Measurements from ENCODE around the gene KRTAP2-3.

The KRTAP2-3 gene

DNA sequence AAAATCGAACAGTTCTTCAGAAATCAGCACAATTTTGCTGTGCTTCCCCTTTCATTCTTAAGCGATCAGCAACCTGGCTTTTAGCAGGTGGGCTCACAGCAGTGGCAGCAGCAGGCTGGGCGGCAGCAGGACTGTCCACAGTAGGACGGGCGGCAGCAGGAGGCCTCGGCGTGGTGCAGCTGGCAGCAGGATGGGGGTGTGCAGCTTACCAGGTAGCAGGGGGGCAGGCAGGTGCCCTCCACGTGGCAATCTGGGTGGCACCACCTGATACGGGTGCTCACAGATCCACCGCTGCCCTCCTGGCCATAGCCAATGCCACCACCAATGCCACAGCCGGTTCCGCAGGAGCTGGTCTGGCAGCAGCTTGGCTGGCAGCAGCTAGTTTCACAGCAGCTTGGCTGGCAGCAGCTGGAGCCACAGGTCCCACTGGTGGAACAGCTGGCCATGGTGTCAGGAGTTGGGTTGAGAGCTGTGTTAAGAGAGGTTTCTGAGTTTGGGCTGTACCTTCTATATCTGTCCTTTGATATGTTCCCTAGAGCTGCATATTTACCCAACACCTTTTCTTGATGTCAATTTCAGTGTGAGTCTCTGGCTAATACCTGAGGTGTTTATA lies 30.2 kb downstream of the KRTAP2-3 start, which contains the start of gene KRTAP1-4:
Gene KRTAP1-4 (minus strand): TSS at position 563 of the 613 bp plus-strand sequence. CDS start 117 bp downstream, at position 446.
- H3K4me3 ChIP-seq (ENCODE audit: low read depth, low read length) = no peak within 1 kb of the TSS
- TF ChIP-seq, protein P1, sequence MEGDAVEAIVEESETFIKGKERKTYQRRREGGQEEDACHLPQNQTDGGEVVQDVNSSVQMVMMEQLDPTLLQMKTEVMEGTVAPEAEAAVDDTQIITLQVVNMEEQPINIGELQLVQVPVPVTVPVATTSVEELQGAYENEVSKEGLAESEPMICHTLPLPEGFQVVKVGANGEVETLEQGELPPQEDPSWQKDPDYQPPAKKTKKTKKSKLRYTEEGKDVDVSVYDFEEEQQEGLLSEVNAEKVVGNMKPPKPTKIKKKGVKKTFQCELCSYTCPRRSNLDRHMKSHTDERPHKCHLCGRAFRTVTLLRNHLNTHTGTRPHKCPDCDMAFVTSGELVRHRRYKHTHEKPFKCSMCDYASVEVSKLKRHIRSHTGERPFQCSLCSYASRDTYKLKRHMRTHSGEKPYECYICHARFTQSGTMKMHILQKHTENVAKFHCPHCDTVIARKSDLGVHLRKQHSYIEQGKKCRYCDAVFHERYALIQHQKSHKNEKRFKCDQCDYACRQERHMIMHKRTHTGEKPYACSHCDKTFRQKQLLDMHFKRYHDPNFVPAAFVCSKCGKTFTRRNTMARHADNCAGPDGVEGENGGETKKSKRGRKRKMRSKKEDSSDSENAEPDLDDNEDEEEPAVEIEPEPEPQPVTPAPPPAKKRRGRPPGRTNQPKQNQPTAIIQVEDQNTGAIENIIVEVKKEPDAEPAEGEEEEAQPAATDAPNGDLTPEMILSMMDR (IDR thresholded peaks at IDR 0.05; ENCODE audit: insufficient read depth, low read depth, low read length, missing control alignments) = no peak

DNA sequence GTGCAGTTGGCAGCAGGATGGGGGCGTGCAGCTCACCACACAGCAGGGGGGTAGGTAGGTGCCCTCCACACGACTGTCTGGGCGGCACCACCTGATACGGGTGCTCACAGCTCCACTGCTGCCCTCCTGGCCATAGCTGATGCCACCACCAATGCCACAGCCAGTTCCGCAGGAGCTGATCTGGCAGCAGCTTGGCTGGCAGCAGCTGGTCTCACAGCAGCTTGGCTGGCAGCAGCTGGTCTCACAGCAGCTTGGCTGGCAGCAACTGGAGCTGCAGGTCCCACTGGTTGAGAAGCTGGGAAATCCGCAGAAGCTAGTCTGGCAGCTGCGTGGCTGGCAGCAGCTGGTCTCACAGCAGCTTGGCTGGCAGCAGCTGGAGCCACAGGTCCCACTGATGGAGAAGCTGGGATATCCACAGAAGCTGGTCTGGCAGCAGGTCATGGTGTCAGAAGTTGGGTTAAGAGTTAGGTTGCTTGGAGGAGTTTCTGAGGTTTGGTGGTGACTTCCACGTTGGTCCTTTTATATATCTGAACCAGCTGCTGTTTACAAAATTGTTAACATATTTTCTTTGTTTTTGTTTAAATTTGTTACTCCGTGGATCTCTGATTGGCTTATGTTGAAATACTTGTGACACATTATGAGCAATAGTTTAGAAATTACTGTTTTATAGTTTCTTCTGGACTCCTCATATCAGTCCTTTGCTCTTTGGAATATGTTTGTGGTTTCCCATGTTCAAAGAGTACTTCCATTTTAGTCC lies 33.0 kb downstream of the KRTAP2-3 start, which contains the start of gene KRTAP1-5:
Gene KRTAP1-5 (minus strand): TSS at position 494 of the 757 bp plus-strand sequence. CDS start 53 bp downstream, at position 441.
- no peak for DNase-seq (ENCODE audit: low read depth)
- TF ChIP-seq, protein P1 (IDR thresholded peaks at IDR 0.05; ENCODE audit: insufficient read depth, low read depth, low read length, missing control alignments) = no peak
- H3K4me3 ChIP-seq (ENCODE audit: low read depth, low read length) = no peak within 1 kb of the TSS

More for the DNA sequence above, 30.2 kb downstream of the KRTAP2-3 start, which contains the start of gene KRTAP1-4:
- DNase-seq (ENCODE audit: low read depth) = no peak

DNA sequence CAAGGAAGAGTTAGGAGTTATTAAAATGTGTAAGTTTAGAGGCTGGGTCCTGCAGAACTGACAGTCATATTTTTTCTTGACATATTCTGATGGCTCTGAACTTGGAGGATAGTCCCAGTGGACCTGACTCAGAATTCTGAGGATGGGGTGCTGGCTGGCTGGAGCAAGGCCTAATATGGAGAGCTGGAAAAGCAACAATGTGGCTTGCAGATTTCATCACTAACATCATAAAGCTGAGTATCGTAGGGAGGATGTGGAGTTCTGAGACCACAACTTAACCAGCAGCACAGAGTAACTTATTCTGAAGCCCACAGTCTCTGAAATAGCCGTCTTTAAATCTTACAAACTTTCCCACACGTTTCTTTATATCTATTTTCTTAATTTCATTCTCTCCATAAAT lies 35.2 kb downstream of the KRTAP2-3 start:
- no peak for DNase-seq (ENCODE audit: low read depth)
- TF ChIP-seq, protein P1 (IDR thresholded peaks at IDR 0.05; ENCODE audit: insufficient read depth, low read depth, low read length, missing control alignments) = no peak
- H3K4me3 ChIP-seq (ENCODE audit: low read depth, low read length) = no peak overlapping the region

DNA sequence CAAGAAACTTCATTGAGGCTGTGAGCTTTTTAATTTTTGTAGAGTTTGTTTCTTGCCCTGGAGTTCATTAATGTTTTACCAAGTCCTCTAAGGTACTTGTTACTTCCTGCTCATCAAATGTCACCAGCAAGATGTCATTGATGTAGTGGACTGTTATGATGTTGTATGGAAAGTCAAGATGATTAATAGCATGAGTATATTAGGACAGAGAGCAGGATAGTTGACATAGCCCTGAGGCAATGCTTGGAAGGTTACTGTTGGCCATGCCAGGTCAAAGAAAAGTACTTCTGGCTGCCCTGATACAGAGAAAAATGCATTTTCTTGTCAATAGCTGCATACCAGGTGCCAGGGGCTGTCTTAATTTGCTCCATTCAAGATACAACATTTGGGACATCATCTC lies 39.6 kb downstream of the KRTAP2-3 start:
- no peak for DNase-seq (ENCODE audit: low read depth)
- H3K4me3 ChIP-seq (ENCODE audit: low read depth, low read length) = no peak overlapping the region
- TF ChIP-seq, protein P1 (IDR thresholded peaks at IDR 0.05; ENCODE audit: insufficient read depth, low read depth, low read length, missing control alignments) = no peak

DNA sequence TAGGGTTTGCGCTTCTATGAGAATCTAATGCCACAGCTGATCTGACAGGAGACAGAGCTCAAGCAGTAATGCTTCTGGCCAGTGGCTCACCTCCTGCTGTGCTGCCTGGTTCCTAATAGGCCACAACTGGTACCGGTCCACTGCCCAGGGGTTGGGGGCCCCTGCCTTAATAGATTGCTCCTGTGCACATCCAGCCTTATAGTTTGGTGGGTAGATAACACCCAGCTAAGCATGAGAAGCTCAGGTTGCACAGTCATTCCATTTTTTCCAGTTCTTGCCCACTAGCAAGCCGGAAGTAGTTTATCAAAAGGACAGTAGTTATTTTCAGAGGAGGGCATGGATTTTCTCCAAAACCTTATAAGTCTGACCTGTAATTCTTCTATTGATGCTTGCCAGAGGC lies 40.5 kb downstream of the KRTAP2-3 start:
- TF ChIP-seq, protein P1 (IDR thresholded peaks at IDR 0.05; ENCODE audit: insufficient read depth, low read depth, low read length, missing control alignments) = no peak
- no peak for DNase-seq (ENCODE audit: low read depth)
- H3K4me3 ChIP-seq (ENCODE audit: low read depth, low read length) = no peak overlapping the region

DNA sequence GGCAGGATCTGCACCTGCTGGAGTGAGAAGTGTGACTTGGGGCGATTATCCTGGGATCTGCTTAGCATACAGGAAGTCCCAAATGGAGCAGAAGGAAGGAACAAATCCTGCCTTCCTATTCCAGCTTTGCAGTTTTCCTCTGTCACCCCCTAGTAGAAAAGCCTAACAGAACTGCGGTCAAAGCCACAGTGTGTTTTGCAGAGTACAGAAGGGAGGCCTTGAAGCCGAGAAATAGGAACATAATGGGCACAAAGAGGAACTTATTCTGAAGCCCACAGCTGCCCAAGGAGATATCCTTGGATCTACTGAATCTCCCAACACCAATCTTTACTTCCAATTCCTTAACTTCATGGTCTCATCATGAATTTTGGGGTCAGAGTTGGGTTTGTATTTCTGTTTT lies 41.4 kb downstream of the KRTAP2-3 start:
- TF ChIP-seq, protein P1 (IDR thresholded peaks at IDR 0.05; ENCODE audit: insufficient read depth, low read depth, low read length, missing control alignments) = no peak
- H3K4me3 ChIP-seq (ENCODE audit: low read depth, low read length) = no peak overlapping the region
- no peak for DNase-seq (ENCODE audit: low read depth)

Measured in GM12865 (cell line).